NCI-H128 (cell line): Measurements from ENCODE around the gene ZNF678.
"Not testable (repeated sequence)": the region's sequence is repeated elsewhere in the genome, so short reads cannot be mapped to it uniquely, and the experiment has no call there.

ENCODE experiments used
- DNase-seq: peaks from one replicate; lab custom pipeline; 2025; ENCODE audit not compliant: unreplicated experiment; lab: John Stamatoyannopoulos, UW

The ZNF678 gene

GRCh38 chr1:227596222-227596621 lies 32.9 kb downstream of the ZNF678 start:
- DNase-seq: not testable (repeated sequence)

GRCh38 chr1:227603327-227603726 lies 40.0 kb downstream of the ZNF678 start:
- DNase-seq: no peak

- no peak for DNase-seq
Observed at GRCh38 chr1:227604446-227604845, 41.1 kb downstream of the ZNF678 start.

GRCh38 chr1:227606271-227606670 lies 42.9 kb downstream of the ZNF678 start:
- not testable (repeated sequence) for DNase-seq

- no peak for DNase-seq
Observed at GRCh38 chr1:227607336-227607898, 44.1 kb downstream of the ZNF678 start.

- DNase-seq: no peak
Observed at GRCh38 chr1:227612658-227613057, 49.3 kb downstream of the ZNF678 start.

GRCh38 chr1:227613526-227613925 lies 50.2 kb downstream of the ZNF678 start:
- DNase-seq: no peak

- no peak for DNase-seq
Observed at GRCh38 chr1:227621211-227621610, 57.9 kb downstream of the ZNF678 start.

GRCh38 chr1:227622739-227623475 lies 59.6 kb downstream of the ZNF678 start:
- no peak for DNase-seq

GRCh38 chr1:227632325-227632724 lies 69.0 kb downstream of the ZNF678 start:
- DNase-seq: no peak

GRCh38 chr1:227635596-227635995 lies 72.2 kb downstream of the ZNF678 start:
- DNase-seq: no peak

- DNase-seq: no peak
Observed at GRCh38 chr1:227654431-227654830, 91.1 kb downstream of the ZNF678 start.

GRCh38 chr1:227654858-227655752 lies 91.7 kb downstream of the ZNF678 start:
- no peak for DNase-seq

- DNase-seq: no peak
Observed at GRCh38 chr1:227661495-227661894, 98.1 kb downstream of the ZNF678 start.

GRCh38 chr1:227662933-227663332 lies 99.6 kb downstream of the ZNF678 start:
- no peak for DNase-seq

GRCh38 chr1:227666286-227666685 lies 102.9 kb downstream of the ZNF678 start:
- DNase-seq: no peak

- no peak for DNase-seq
Observed at GRCh38 chr1:227673441-227673840, 110.1 kb downstream of the ZNF678 start.

- no peak for DNase-seq
Observed at GRCh38 chr1:227685807-227686206, 122.5 kb downstream of the ZNF678 start.

GRCh38 chr1:227697321-227697864 lies 134.0 kb downstream of the ZNF678 start:
- DNase-seq: no peak

- not testable (repeated sequence) for DNase-seq
Observed at GRCh38 chr1:227701631-227702030, 138.3 kb downstream of the ZNF678 start.

GRCh38 chr1:227707846-227708245 lies 144.5 kb downstream of the ZNF678 start:
- no peak for DNase-seq
